GM21528 (cell line): ENCODE results near the gene TSPAN18.

Source experiments
- ATAC-seq: cut with Tn5 transposase; IDR thresholded peaks from one replicate; pipeline ENCODE4 v1.9.1; 2021; ENCODE audit warnings: mild to moderate bottlenecking, moderate library complexity; ENCODE audit not compliant: unreplicated experiment, low FRiP score

Gene TSPAN18

DNA sequence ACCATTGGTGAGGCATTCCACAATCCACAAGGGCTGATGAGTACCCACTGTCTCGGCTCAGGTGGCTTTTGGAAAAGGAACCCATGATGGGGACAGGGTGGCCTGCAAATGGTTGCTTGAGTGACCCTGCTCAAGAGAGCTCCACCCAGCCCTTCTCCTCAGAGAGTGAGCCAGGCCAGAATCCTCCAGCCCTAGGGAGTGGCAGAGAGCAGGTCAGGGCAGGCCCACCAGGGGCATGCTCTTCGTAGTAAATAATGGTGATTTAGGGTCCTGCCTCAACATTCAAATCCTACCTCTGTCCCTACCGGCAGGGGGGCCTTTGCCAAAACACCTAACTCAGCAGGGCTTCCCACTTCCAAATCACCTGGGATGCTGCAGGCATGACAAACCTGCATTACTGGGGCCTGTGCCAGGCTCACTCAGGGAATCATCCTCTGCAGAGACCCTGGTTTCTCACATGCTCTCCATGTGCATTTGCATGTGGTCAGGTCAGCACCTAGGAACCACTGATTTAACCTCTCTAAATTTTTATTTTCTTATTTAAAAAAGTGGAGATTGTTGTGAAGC is 241.3 kb downstream of the TSPAN18 start:
- no peak for ATAC-seq

DNA sequence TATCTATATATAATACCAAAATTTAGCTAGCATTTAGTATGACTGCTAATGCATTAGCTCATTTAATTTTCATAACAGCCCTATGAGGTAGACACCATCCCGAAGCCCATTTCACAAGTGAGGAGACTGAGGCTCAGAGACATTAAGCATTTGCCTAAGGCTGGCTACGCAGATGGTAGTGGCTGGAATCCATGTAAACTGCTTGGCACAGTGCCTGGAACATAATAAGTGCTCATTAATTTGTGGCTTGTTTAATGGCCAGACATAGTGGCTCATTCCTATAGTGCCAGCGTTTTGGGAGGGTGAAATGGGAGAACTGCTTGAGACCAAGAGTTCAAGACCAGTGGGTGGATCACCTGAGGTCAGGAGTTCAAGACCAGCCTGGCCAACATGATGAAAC is 241.7 kb downstream of the TSPAN18 start:
- ATAC-seq = no peak

DNA sequence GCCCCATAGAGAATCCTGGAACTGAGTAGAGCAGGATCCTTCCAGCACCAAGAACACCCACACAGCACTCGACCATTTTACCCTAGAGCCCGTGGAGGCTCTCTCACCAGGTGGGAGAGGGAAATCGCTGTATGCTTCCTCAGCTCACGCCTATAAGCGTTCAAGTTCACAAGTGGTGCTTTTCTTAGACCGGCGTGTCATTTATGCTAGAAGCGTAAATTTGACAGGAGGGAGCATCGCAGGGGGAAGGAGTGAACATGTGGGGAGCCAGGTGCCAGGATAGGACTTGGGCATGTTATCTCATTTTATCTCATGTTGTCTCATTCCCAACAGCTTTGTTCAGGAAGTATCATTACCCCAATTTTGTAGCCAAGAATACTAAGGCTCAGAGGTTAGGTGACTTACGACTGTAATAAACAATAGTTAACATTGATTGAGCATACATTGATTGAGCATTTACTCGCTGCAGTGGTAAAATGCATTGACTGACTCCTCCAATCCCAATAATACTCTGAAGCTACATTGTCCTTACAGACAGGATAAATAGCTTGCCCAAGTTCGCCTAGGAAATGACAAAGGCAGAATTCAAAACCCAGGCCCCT is 243.0 kb downstream of the TSPAN18 start:
- ATAC-seq = no peak

DNA sequence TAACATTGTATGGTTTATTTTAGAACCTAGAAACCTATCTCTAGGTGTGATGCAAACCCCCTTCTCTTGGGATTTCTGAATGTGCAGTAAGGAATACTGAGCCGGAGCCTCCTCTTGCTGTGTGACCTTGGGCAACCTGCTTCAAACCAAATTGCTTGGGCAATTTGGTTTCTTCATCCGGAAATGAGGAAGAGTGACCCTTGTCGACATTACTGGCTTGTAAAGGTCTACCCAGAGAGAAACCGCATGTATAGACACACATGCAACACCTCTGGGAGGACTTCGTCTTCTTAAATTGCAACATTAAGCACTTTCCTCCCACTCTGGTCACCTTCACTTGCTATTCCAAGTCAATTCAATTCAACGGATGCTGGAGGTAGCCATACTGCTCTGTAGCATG is 243.5 kb downstream of the TSPAN18 start:
- ATAC-seq = no peak

DNA sequence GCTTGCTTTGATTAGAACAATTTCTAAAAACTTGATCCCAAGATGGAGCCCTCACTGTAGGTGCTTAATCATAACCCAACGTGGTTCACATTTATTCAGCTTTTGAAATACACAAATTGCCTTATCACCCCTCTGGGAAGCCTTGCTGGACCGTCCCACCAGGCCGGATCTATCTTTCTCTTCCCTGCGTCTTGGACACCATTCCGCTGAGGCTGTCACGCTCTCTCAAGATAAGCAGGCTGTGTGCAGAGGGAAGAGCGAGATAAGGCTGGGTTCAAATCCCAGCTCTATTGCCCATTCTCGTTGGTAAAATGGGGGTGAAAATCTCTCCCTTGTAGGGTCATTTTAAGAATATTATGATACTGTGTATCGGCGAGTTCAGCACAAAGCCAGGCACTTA is 244.4 kb downstream of the TSPAN18 start:
- ATAC-seq = no peak

DNA sequence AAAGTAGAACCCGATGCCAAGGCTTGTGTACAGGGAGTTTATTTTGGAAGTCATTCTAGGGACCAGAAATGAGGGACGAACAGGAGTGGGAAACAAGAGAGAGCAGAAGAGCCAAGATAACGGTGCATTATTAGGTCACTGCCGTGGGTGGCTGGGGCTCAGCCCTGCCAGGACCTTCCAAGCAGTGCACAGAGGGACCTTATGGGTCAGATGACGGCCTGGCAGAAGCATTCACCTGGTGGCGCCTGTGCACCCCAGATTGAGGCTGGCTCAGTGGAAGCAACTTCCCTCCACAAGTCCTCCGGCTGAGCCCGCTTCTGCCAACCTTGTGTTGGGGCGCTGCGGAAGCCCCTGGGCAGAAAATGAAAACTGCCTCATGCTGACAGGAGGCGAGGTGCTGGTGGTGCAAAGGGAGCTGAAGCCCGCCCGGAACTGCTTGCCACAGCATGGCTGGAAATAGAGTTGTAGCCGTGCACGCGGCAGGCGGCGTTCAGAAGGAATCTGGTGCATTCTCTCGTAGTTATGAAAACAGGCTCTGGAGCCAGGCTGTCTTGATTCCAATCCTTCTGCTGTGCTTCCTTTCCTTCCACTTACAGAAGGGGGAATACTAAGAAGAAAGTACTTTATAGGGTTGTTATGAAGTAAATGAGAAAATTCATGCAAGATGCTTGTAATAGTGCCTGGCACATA is 246.1 kb downstream of the TSPAN18 start:
- ATAC-seq = no peak

DNA sequence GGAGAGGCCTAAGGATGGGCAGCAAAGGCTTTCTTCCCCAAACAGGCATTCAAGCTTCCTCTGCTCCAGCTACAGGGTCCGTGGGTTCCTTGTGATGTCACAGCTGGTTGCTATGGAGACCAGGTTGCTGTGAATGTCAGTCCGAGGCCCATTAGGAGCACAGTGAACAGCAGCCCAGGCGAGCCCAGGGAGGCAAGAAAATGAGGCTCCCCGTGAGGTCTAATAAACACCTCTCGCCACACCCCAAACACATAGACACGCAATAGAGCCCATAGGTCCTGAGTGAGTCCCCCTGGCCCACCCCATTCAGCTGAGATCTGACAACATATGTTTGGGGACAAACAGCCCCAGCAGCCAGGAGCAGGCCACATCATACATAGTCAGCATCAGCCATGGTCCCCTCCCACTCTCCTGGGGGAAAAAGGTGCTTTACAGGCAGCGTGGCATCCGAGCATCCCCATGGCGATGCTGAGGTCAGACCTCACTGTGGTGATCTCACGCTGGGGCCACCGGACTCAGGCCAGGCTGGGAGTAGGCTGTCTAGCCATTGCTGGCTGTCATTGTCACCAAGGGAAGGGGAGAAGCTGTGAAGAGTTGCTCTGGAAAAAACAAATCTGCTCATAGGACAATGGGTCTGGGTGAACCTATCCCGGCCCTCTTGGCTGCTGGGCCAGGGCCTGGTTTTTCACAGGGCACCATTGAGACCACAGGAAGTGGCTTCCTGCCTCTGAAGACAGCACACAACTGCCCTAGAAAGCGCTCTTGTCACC is 247.1 kb downstream of the TSPAN18 start:
- ATAC-seq = no peak

DNA sequence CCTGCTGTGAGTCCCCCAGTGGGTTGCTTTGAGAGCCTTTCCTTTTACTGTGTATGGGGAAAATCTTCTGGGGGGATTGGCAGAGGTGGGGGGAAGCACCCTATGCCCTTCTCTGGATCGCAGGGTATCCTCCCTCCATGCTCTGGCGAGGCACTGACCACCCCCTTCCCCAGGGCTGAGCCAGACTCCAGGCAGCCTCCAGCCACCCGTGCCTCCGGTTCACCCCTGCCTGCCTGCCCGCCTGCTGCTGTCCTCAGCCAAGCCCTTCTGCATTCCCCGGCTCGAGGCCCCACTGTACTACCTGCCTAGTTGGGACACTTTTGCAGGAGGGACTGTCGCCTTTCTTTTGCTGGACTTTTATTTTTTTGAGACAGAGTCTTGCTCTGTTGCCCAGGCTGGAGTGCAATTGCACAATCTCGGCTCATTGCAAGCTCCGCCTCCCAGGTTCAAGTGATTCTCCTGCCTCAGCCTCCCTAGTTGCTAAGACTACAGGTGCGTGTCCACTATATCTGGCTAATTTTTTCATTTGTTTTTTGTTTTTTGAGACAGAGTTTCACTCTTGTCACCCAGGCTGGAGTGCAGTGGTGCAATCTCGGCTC is 247.7 kb downstream of the TSPAN18 start:
- ATAC-seq = no peak

DNA sequence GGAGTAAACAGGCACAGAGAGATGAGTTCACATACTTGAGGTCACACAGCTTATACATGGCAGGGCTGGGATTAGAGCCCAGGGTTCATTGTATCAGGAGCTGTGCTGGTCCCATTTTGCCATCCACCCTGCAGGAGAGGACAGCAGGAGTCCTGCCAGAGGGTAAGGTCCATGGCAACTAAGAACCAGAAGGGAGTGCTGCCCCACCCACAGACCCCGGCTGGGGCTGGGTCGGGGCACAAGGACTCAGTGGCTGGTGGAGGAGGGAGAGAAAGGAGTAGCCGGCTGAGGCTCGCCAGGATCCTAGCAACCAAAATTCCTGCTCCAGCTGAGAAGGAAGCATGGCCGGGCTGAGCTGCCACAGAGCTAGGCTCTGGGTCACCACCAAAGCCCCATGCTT is 249.8 kb downstream of the TSPAN18 start:
- ATAC-seq = no peak

DNA sequence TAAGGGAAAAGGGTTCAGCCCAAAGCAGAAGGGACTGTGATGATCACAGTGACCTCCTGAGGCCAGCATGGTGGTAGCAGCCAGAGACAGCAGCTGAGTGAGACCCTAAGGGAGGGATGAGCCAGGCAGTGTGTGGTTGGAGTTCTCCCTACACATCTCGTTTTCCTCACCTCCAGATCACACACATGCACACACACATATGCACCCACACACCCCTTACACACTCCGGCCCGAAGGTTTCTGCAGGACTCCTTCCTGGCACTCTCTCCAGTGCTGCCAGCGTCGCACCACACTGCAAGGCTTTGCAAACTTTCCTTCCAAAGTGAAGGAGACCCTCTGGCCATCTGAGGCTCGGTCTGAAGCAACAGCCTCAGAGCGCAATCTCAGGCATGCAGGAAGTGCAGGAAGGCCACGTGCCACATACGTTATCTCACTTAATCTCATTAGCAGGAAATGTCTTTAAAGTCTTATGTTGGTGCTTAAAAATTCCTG is 250.8 kb downstream of the TSPAN18 start:
- no peak for ATAC-seq

DNA sequence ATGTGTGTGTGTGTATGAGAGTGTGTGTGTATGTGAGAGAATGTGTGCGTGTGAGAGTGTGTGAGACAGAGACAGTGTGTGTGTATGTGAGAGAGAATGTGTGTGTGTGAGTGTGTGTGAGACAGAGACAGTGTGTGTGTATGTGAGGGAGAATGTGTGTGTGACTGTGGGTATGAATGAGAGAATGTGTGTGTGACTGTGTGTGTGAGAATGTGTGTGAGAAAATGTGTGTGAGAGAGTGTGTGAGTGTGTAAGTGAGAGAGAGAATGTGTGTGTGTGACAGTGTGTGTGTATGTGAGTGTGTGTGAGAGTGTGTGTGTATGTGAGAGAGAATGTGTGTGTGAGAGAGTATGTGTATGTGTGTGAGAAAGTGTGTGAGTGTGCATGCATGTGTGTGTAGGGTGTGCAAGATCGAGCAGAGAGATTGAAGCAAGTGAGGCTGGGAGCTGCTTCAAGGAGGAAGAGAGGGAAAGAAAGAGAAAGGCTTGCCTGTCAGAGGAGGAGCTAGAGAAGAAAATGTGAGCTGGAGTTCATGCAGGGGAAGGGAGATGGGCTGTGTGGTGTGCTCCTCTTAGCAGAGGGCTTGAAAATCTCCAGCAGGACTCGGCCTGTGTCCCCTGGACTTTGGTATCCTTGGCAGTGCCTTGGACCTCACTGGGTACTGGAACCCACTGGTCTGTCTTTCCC is 251.7 kb downstream of the TSPAN18 start:
- no peak for ATAC-seq

DNA sequence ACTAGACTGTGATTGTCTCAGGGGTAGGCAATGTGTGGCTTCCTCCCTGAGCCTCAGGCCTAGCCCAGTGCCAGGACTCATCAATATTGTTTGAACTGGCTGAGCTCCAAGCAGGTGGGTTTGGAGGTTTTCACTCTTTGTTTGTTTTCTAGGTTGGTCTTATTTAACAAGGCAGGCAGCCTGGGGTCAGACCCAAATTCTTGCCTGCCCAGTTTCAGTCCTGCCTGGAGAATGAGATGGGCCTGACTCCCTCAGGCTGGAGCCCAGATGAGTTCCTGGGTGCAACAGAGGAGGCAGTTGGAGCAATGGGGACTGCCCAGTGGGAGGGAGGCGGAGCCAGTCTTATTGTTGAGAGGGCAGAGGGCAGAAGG is 252.2 kb downstream of the TSPAN18 start:
- ATAC-seq = no peak

DNA sequence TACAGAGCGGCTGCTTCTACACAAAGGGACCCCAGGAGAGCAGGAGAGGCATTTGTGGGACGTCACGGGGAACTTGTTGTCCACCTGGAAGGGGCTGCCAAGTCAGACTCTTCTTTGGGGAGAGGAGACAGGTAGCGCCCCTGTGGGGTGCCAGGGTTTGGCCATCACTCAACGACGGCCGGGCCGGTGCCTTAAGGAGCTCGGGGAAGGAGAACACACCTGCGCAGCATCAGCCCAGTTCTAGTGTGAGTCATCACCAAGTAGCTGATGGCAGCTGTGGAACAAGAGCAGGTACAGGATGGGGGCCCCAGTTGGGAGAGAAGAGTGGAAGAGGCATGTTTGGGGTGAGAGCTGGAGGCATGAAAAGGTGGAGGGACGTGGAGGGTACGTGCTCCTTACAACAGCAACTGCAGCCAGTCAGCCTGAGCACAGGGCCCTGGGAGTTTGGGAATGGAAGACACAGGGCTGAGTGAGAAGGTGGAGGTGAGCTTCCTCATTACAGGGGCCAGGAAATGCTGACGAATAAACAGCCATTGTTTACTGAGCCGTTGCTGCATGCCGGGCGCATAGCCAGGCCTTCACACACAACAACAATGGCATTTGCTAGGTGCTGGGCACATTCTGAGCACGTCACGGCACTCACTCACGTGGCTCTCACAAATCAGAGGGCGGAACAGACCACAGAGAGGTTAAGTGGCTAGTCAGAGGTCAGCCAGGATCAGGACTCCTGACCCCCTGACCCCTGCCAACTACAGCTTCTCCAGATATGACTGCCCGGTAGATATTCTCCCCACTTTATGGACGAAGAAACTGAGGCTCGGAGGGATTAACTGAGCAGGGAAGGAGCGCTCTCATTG is 253.0 kb downstream of the TSPAN18 start:
- ATAC-seq = no peak

DNA sequence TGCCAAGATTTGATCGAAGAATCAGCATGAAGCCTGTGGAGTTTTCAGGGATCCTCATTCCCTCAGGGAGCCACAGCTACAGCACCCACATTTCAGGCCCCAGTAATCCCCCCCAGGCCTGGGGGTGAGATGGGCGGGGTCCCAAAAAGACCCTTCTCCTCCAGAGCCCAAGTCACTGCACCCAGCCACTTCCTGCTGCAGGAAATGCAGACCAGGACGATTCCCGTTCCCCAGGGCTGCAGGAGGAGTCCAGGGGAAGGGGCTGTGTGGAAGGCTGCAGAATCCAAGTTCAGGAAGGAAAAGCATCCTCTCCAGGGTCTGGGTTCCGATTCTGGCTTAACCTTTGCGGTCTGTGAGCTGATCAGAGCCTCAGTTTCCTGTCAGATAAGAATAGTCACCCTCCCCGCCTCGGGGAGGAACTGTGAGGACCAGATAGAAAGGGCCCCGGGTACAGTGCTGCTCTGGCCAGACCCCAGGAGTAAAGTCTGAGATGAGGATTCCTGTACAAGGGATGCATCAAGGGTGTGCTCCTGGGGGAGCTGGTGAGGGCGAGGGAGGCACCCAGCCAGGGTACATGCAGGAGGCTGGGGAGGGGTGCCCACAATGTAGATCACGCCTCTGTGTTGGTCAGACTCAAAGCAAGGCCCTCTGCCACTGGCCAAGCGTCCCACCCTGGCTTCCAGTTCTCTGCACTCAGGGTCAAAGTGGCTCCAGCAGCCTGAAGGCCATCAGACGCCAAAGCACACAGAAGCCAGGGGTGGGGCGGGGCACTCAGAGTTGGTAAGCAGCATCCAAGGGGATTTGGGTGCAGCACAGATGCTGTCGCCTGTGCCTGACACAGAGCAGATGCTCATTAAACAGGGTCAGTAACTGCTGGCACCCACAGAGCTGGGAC is 254.0 kb downstream of the TSPAN18 start:
- no peak for ATAC-seq
